BLaER1 treated with 17β-estradiol and CSF1 and Interleukin-3, amounts not matched to agents 10 nM and 100 nM (cell line): Measurements from ENCODE around the gene EIF5AL1.
A peak's percentile ranks its signal among the peaks of the same experiment; 100 is the strongest.
"Not testable (repeated sequence)": the region's sequence is repeated elsewhere in the genome, so short reads cannot be mapped to it uniquely, and the experiment has no call there.

ENCODE experiments used
- H3K27ac ChIP-seq, 11 experiments: shearing (Covaris generic); formaldehyde crosslinking; 2 replicates each; pipeline ENCODE4 v1.8.1; 2022
- H3K27me3 ChIP-seq, 11 experiments: shearing (Covaris generic); formaldehyde crosslinking; 2 replicates each; pipeline ENCODE4 v1.8.1; 2022
- H3K36me3 ChIP-seq, 11 experiments: shearing (Covaris generic); formaldehyde crosslinking; 2 replicates each; pipeline ENCODE4 v1.8.1; 2022
- H3K4me1 ChIP-seq, 10 experiments: shearing (Covaris generic); formaldehyde crosslinking; 2 replicates each; pipeline ENCODE4 v1.8.1; 2022
- H3K4me2 ChIP-seq, 11 experiments: shearing (Covaris generic); formaldehyde crosslinking; 2 replicates each; pipeline ENCODE4 v1.8.1; 2022
- H3K4me3 ChIP-seq, 10 experiments: shearing (Covaris generic); formaldehyde crosslinking; 2 replicates each; pipeline ENCODE4 v1.8.1; 2022
- H3K9ac ChIP-seq, 11 experiments: shearing (Covaris generic); formaldehyde crosslinking; 2 replicates each; pipeline ENCODE4 v1.8.1; 2022
- H3K9me3 ChIP-seq, 11 experiments: shearing (Covaris generic); formaldehyde crosslinking; replicated peaks in 1 of 11; 2 replicates each; pipeline ENCODE4 v1.8.1; 2022
- H4K20me1 ChIP-seq, 11 experiments: shearing (Covaris generic); formaldehyde crosslinking; 2 replicates each; pipeline ENCODE4 v1.8.1; 2022
- Cebpa-rat ChIP-seq, 11 experiments: shearing (Covaris generic); IDR thresholded peaks; 2 replicates each; pipeline ENCODE4 v1.8.1; 2022

Gene EIF5AL1

DNA sequence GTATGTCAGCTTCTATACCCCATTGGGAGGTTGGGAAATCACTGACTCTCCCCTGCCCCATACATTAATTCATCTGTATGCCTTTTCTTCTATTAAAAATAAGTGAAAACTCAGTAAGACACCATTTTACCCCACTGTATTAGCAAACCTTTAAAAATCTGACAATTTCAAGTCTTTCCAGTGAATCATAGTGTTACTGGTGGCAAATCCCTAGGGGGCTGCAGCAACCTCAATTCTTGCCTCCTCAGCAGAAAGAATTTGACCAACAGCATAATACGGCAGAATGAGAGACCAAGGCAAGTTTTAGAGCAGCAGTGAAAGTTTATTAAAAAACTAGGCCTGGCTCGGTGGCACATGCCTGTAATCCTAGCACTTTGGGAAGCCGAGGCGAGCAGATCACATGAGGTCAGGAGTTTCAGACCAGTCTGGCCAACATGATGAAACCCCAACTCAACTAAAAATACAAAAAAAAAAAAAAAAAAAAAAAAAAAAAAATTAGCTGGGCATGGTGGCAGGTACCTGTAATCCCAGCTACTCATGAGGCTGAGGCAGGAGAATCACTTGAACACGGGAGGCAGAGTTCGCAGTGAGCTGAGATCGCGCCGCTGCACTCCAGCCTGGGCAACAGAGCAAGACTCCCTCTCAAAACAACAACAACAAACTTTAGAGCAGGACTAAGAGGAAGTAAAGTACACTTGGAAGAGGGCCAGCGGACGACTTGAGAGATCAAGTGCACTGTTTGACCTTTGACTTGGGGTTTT, 21.0 kb downstream of the EIF5AL1 start:
- H3K4me3 ChIP-seq, H3K9me3 ChIP-seq, H3K36me3 ChIP-seq, H3K27me3 ChIP-seq, H4K20me1 ChIP-seq, H3K4me1 ChIP-seq, H3K9ac ChIP-seq, H3K27ac ChIP-seq: not testable (repeated sequence)
- H3K4me2 ChIP-seq = 0 out of 22 replicates have a peak overlapping the region, but pooled peaks of 1 of the 11 experiments have one; percentile 13

DNA sequence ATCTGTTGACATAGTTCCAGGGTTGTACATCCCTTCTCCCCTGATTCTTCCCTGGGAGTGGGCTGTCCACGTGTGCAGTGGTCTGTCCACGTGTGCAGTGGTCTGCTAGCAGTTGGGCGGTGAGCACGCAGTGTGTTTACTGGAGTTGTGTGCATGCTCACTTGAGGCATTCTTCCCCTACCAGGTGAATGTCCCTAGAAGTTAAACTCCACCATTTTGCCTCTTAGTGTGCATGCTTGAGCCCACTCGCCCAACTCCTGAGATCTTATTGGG, 21.5 kb downstream of the EIF5AL1 start:
- H3K9me3 ChIP-seq, H3K4me3 ChIP-seq, H4K20me1 ChIP-seq, H3K4me1 ChIP-seq, H3K27ac ChIP-seq, H3K27me3 ChIP-seq, H3K36me3 ChIP-seq, H3K9ac ChIP-seq, H3K4me2 ChIP-seq: not testable (repeated sequence)

DNA sequence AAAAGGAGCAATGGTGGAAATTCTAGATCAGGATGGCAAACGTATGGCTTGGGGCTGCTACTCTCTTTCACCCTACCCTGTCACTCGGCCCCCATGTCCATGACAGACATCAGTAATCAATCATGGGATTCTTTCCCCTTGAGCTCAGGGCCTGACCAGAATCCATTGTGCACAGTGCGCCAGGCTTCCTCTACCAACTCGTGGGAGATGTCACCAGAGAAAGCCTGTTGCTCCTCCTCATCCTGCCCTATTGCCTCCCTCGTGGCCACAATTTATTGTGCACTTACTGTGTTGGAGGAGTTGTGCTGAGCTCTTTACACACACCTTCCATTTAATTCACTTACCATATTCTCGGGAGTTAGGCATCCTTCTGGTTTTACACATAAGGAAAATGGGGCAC, 26.0 kb downstream of the EIF5AL1 start:
- H3K36me3 ChIP-seq, H3K27ac ChIP-seq, H3K9ac ChIP-seq, H4K20me1 ChIP-seq, H3K27me3 ChIP-seq, H3K4me3 ChIP-seq, H3K4me2 ChIP-seq, H3K9me3 ChIP-seq: not testable (repeated sequence)
- peaks cover 6 to 20% (median 10%) of the 10 kb centered on the region in 10 experiments; a peak in 16 of 20 replicates for H3K4me1 ChIP-seq

DNA sequence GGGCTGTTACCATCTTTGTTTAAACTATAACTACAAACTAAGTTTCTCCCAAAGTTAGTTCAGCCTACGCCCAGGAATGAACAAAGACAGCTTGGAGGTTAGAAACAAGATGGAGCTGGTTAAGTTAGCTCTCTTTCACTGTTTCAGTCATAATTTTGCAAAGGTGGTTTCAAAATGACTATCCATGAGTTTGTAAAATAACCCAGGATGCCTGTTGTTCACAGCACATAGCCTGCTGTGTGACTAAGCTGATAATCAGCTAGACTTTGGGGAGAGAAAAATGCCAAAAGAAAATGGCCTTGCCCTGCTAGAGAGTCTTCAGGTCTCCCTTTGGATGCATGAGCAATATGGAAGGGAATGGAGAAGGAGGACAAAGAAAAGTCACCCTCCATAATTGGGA, 28.6 kb downstream of the EIF5AL1 start:
- not testable (repeated sequence) for H3K9ac ChIP-seq, H3K36me3 ChIP-seq, H3K4me2 ChIP-seq

DNA sequence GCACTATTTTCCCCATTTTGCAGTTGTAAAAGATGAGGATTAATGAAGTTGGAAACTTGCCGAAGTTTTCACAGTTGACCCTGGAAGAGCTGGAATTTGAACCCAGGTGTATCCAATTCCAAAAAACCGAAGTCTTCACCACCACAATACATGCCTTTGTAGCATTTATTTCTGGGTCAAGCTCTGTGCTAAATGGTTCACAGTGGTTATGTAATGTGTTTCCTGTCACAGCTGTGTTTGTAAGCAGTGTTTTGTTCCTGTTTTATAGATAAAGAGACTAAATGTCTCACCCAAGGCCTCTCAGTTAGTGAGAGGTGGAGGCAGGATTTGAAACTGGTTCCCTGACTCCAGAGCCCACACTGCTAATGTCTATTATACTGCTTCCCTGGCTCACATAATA, 30.3 kb downstream of the EIF5AL1 start:
- Histone ChIP-seq H3K9me3 (peaks cover 0 to 14% (median 4%) of the 10 kb centered on the region in 11 experiments; a peak in 6 of 22 replicates), H3K36me3 (no peaks in the 10 kb centered on the region), H3K4me3 (no peak overlapping the region), H3K27me3 (no peaks in the 10 kb centered on the region), H4K20me1 (no peaks in the 10 kb centered on the region), H3K4me2 (peak overlapping the region; percentile 4 to 70 (median 31); a peak in 17 of 22 replicates), H3K9ac (no peak overlapping the region), H3K4me1 (peaks cover 6 to 24% (median 10%) of the 10 kb centered on the region in 10 experiments; a peak in 16 of 20 replicates), H3K27ac (peak overlapping the region in 4 of 11 experiments; percentile 19 to 31 (median 24); a peak in 3 of 22 replicates)
- no peak for TF ChIP-seq Cebpa-rat (IDR thresholded peaks at IDR 0.05)

More for the DNA sequence above, 28.6 kb downstream of the EIF5AL1 start:
- not testable (repeated sequence) for H4K20me1 ChIP-seq, H3K4me3 ChIP-seq, H3K9me3 ChIP-seq, H3K27me3 ChIP-seq, H3K27ac ChIP-seq
- H3K4me1 ChIP-seq = peaks cover 6 to 18% (median 10%) of the 10 kb centered on the region in 10 experiments; a peak in 16 of 20 replicates

DNA sequence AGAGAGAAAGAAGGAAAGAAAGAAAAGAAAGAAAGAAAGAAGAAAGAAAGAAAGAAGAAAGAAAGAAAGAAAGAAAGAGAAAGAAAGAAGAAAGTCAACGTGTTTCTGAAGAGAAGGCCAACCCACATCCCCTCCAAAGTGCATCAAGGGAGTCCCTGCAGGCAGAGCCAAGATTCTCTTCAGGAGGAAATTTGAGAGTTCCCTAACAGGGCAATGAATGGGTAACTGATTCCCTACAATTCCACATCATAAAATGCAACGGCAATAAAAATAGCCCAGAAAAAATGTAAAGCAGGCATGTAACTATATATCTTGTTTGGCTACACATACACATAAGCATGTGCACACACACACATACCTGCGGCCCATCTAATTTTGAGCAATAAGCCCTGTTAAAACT, 32.1 kb downstream of the EIF5AL1 start:
- H3K4me1 ChIP-seq = peaks cover 6 to 39% (median 10%) of the 10 kb centered on the region in 10 experiments; a peak in 16 of 20 replicates

DNA sequence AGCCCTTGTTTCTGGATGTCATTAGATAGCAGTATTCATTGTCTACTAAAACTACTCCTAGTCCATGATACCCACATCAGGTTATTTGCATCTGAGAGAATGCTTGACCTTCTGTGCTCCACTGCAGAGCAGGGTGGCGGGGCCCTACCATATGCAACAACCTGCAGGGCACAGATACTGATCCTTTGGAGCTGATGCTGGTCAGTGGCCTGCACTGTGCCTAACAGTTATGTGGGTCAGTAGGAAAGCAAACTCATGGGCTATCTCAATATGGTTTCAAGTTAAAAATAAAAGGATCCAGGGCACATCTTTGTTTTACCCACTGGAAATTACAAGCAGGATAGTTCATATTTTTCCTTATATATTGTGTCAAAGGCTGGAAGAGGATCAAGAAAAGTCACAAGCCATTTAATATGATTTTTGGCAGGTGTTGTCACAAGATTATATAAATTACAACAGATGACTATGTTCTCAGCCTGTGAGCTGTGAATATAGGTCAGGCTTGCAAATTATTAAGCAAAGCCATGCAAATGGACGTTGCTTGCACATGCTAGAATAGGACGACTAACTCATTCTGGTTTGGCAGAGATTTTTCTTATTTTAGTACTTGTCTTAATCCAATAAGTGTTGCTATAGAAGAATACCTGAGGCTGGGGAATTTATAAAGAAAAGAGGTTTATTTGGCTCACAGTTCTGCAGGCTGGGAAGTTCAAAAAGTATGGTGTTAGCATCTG, 32.8 kb downstream of the EIF5AL1 start:
- not testable (repeated sequence) for H3K4me2 ChIP-seq, H3K9ac ChIP-seq, H3K4me3 ChIP-seq, H4K20me1 ChIP-seq, H3K36me3 ChIP-seq, H3K27ac ChIP-seq, H3K27me3 ChIP-seq
- peaks cover 6 to 39% (median 10%) of the 10 kb centered on the region in 10 experiments; a peak in 16 of 20 replicates for H3K4me1 ChIP-seq
- peaks cover 0 to 14% (median 4%) of the 10 kb centered on the region in 11 experiments; a peak in 6 of 22 replicates for H3K9me3 ChIP-seq

More for the DNA sequence above, 32.1 kb downstream of the EIF5AL1 start:
- H3K9me3 ChIP-seq = peaks cover 0 to 14% (median 4%) of the 10 kb centered on the region in 11 experiments; a peak in 6 of 22 replicates
- not testable (repeated sequence) for H3K27me3 ChIP-seq, H3K36me3 ChIP-seq, H3K4me2 ChIP-seq, H3K27ac ChIP-seq, H4K20me1 ChIP-seq, H3K4me3 ChIP-seq, H3K9ac ChIP-seq

DNA sequence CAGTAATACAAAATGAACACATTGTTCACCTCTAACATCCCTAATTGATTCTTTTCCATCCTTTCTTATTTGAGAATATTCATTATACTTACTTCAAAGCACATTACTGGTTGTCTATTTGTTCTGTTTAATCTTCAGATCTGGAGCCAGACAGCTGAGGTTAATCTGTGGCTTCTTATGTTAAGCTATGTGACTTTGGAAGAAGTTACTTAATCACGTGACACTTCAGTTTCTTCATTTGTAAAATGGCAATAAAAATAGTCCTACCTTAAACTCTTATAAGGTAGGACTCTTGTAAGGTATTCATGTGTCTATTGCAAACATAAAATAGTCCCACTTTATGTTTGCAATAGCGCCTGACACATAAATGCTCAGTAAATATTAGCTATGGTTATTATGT, 34.8 kb downstream of the EIF5AL1 start:
- peaks cover 6 to 34% (median 10%) of the 10 kb centered on the region in 10 experiments; a peak in 16 of 20 replicates for H3K4me1 ChIP-seq
- not testable (repeated sequence) for H3K4me3 ChIP-seq, H3K27ac ChIP-seq, H3K9ac ChIP-seq, H3K27me3 ChIP-seq, H3K36me3 ChIP-seq, H4K20me1 ChIP-seq
- peak overlapping the region in 1 of 11 experiments; percentile 69; a peak in 1 of 22 replicates for H3K4me2 ChIP-seq
- peaks cover 0 to 14% (median 4%) of the 10 kb centered on the region in 11 experiments; a peak in 6 of 22 replicates for H3K9me3 ChIP-seq

DNA sequence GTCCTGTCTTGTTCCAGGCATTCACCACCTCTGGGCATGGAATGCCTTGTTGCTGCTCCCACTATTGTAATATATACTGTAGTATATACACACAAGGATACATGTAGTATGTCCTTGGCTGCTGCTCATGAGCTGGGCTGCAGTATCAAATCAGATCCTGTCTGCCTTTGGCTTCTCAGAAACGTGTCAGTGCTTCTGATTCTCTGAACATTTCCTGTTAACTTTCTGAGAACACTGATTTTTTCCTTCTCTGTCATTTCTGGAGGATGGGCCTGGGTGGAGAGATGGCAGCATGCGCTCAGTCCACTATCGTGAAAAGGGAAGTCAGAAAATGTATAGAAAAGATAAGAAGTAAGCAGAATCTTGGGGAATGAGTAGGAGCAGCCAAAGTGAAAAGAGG, 35.6 kb downstream of the EIF5AL1 start:
- Histone ChIP-seq H3K9ac (no peak overlapping the region), H4K20me1 (no peaks in the 10 kb centered on the region), H3K36me3 (no peaks in the 10 kb centered on the region), H3K27me3 (no peaks in the 10 kb centered on the region), H3K4me3 (no peak overlapping the region), H3K4me1 (peaks cover under 1 to 25% (median 2%) of the 10 kb centered on the region in 10 experiments; a peak in 13 of 20 replicates), H3K27ac (peak overlapping the region in 2 of 11 experiments; percentile 11; a peak in 2 of 22 replicates), H3K9me3 (peaks cover 0 to 14% (median 4%) of the 10 kb centered on the region in 11 experiments; a peak in 6 of 22 replicates), H3K4me2 (peak overlapping the region in 3 of 11 experiments; percentile 69 to 87 (median 69); a peak in 6 of 22 replicates)
- TF ChIP-seq Cebpa-rat (IDR thresholded peaks at IDR 0.05) = no peak

DNA sequence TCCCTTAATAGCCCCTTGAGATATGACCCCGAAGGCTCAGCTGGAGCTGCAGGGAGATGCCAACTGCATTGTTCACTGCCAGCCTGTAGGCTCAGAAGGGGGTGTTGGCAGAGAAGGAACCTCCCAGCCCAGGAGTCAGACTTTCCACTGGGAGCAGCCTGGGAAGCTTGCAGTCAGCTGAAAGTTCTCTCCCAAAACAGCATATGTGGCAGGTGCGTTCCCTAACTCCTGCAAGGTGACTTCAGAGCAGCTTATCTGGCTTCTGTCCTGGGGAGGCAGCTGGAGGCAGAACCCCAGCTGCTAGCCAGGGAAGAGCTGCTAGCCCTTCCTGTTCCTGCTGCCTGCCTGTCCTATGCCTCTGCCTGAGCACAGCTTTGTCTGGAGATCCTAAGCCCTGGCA, 39.8 kb downstream of the EIF5AL1 start:
- Histone ChIP-seq H3K9me3 (no peaks in the 10 kb centered on the region), H3K4me3 (no peak overlapping the region), H3K27ac (no peak overlapping the region), H3K36me3 (no peaks in the 10 kb centered on the region), H3K9ac (no peak overlapping the region), H3K4me2 (no peak overlapping the region), H3K27me3 (no peaks in the 10 kb centered on the region), H3K4me1 (peaks cover 0 to 20% (median 0%) of the 10 kb centered on the region in 10 experiments; a peak in 6 of 20 replicates), H4K20me1 (no peaks in the 10 kb centered on the region)
- no peak for TF ChIP-seq Cebpa-rat (IDR thresholded peaks at IDR 0.05)
